DMS79 treated with DMSO at 0.1 percent for 48 hours (cell line): Measurements from ENCODE around the gene SERGEF.
"Not testable (repeated sequence)": the region's sequence is repeated elsewhere in the genome, so short reads cannot be mapped to it uniquely, and the experiment has no call there.

Experiments used
- DNase-seq: peaks from one replicate; lab custom pipeline; 2025; lab: John Stamatoyannopoulos, UW

Gene SERGEF

DNA sequence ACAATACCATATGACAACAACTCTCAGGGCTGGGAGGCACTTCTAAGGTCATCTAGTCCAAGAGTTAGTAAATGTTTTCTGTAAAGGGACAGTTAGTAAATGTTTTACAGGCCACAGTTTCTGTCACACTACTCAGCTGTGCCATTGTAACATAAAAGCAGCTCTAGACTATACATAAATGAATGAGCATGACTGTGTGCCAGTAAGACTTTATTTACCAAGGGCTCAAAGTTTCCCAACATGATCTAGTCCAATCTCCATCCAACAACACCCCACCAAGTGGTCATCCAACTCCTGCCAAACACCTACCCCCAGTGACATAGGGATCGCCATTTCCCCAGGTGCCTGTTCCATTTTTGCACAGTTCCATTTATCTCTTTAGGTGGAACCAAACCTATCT, 12.1 kb downstream of the SERGEF start:
- no peak for DNase-seq

DNA sequence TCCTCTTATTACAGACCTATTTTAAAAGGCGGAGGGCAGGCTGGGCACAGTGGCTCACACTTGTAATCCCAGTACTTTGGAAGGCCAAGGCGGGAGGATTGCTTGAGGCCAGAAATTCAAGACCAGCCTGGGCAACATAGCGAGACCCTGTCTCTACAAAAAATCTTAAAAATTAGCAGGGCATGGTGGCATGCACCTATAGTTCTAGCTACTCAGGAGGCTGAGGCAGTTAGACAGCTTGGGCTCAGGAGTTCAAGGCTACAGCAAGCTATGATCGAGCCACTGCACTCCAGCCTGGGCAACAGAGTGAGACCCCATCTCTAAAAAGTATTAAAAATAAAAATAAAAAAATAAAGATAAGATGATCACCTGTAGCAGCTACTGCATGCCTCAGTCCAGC, 12.7 kb downstream of the SERGEF start:
- not testable (repeated sequence) for DNase-seq

DNA sequence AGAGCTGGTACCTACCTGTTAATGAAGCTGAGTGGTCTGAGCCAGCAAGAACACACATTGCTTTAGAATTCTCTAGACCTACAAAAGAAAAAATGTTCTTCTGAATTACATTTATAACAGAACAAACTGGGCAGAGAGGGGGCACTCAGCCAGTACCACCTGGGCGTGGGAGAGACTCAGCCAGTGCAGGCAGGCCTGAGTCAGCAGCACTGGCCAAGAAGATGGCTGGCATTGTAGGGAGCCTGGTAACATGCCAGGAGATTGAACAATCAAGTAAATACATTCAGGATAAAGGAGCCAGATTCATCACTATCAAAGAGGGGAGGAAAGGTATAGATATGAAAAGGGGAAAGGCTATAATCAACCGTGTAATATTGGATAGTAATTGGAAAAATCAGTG, 19.9 kb downstream of the SERGEF start:
- no peak for DNase-seq

DNA sequence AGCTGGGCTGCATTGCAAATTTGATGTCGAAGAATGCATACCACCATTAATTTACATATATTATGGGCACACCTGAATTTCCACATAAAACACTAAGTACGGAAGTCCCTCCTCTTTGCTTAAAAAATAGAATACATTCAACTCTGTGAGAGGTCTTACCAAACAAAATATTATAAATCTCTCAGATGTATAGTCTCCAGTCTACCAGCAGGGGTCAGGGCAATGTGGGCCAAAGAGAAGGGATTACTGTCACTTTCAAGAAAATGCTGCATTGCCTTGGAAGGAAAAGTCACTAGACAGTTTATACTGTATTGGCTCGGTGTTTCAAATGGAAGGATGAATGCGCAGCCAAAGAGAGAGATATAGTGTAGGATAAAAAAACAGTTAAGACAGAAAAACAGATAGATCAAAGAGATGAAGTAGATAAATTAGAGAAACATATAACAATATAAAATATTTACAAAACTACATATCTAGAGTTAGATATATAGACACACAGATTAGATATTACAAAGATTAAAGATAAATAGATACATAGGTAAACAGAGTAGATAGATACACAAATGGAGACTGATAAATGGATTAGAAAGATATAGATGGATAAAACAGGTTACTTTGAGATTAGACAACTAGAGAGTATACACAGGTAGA, 20.9 kb downstream of the SERGEF start:
- DNase-seq, result peak; percentile 42

DNA sequence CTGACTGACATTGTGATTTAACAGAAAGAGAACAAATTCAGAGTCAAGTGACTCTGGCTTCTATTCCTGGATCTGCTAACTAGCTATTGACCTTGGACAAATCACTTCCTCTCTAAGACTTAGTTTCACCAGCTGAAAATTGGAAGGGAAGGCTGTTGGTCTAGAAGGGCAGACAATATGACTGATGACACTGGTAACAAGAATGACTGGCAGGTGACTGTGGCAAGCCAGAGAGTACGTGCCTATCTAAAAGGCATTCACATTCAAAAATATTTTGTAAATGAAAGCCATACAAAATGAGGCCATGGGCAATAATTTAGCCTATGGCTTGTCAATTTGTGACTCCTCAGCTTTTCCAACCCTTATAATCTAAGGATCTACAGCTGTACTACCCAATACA, 23.5 kb downstream of the SERGEF start:
- DNase-seq, result no peak

DNA sequence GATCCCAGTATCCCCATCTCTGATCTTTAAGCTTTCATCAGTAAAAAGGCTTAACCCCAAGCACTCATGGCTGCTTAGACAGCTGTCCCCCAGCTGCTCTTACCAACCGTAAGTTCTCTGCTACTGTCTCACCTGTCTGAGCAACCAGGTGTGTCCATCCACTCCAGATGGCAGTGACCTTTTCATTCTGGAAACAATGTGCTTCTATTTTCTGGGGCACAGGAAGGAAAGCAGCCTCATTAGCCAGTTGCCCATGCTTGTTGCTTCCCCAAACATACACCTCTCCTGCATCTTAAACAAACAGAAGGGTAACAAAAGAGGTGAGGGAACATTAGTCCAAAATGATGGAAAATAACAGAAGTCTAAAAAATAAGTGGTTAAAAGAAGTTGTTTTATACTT, 24.4 kb downstream of the SERGEF start:
- peak; percentile 78 for DNase-seq

DNA sequence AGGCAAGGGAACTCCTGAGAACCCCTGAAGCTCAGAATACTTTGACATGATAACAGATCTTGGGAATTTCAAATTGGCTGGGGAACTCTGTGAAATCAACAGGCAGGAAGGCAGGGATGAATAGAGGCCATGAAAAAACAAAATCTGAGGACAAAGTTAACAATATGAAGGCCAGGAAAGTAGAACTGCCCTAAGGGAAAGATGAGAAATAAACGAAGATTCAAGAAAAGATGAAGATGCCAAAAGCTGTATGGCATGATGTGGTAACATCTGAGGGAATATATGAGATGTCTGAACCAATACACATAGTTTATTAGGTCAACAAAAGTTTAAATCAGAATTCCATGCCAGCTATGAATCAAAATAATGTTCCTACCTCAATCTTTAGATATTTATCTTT, 25.0 kb downstream of the SERGEF start:
- DNase-seq, result no peak

DNA sequence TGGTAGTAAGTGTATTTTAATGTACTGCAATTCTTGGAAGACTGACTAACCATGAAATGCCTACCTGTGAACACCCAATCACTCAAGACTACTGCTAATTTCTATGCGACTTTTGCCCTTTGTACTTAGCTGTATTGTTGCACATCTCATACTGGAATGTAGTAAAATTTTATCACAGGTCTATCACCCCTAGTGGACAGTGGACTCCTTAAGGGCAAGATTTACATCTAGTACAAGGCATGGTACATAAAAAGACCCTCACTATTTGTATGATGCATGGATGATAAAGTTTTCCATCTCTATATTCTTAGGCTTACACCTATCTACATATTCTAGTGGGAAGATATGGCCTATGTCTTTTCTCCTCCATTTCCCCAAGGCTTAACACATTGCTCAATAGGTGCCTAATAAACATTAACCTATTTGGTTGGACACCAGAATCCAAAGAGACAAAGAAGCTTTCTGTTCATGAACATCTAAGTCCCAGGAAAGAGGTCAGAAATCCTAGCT, 26.1 kb downstream of the SERGEF start:
- DNase-seq, result no peak

DNA sequence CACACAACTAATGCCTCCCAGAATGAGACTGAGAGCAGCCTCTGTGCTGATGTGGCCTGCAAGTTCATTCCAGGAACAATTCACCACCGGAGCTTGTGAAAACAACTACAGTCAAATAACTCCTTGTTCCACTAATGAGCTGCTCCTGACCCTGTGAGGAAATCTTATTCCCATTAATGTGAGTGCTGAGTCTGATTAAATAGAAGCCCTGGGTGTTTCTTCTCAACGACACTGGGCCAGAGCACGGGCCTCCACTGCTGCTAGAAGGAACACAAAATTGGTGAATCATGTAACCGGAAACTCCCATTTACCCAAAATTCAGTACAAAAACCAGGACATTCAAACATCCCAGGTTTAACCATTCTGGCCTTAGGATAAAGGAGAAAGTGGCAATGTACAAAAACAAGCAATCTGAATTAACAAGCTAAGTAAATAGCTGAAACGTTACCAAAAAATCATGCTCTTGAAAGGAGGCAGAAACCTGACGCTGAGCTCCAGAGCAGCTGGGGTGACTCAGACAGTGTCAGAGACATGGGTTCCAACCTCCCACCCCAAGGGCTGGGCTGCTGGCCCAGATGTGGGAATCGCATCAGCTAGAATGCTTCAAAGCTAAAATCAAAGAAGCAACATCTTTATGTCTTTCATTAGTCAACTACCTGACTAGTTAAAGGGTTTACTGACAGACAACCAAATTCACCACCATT, 26.7 kb downstream of the SERGEF start:
- DNase-seq, result peak; percentile 35

DNA sequence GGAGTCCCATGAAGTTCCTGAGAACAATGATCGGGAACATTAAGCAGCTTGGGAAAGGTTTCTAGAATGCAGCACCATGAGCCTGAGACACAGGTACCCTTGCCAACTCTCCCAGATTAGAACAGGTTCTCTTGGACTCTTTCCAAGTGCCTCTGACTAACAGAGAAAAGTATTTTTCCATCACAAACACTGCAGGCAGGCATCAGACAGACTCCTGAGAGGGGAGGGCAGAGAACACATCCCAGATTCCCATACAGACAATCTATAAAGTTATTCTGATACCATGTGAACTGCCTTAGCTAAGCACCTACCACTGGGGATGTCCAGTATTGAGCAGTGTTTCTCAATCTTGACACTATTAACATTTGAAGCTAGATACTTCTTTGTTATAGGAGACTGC, 27.3 kb downstream of the SERGEF start:
- DNase-seq, result peak; percentile 65

DNA sequence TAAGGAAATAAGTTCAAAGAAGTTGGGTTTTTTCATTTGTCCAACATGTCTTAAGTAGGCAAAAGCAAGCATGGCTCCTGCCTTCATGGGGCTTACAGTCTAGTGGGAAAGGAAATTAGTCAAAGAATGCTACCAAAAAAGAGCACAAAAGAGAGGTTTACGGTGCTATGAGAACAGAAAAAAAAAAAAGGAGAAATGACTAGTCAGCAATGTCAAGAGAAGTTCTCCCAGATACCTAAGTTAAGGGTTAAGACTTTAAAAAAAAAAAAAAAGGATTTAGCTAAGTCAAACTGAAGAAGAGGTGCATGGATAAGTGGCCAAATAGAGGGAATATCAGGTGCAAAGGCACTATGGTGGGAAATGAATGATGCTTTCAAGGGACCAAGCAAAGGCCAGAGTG, 29.3 kb downstream of the SERGEF start:
- DNase-seq, result no peak

DNA sequence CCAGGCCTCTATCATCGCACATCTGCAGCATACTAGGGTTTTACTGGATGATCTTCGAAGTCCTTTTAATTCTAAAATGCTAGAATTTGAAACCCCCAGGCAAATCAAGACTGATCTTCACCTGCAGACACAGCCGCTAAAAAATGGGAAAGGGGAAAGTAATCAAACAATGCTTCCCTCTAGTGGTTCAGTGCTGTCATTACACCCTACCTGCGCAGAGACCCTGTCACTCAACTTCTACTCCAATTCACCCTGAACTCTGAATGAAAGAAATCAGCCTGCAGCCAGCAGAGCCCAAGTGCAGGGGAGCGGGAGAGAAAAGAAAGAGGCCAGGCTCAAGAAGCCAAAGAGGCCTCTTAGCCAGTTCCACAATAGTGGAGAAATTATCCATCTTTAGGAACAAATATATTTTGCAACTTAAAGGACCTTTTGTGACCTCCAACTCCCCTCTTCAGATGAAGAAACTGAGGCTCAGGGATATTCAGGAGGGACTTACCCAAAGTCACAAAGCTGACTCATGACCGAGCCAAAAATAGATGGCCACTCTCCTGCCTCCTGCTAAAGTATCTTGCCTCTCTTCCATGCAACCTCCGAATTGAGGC, 33.0 kb downstream of the SERGEF start:
- DNase-seq, result peak; percentile 65

DNA sequence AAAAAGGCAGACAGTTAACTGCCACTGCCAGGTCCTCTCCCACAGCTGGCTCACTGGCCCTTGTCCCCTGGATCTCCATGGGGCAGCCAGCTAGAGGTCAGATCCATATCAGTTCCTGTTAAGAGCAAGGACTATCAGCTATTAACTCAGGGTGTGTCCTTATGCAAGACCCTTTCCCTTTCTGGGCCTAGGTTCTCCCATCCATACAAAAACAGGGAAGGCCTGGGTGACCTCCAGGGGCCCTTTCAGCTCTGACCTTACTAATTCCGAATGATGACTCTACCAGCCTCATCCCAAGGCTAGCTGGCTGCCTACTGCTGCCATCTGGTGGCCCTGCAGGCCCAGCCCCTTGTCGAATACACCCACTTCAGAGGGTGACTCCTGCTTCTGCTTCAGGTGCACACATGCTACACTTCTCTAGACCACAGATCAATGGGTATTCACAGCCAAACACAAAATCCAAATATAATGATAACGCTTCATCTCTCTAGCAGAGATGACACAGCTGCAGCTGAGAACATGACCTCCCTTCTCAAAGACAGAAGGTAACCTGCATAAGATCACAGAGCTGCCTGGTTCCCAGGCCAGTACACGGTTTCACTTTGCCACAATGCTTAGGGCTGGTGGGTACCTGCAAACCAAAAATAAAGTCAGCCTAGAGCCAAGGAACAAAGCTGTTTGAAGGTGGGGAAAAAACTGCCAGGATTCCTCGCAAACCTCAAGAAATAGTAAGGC, 34.1 kb downstream of the SERGEF start:
- peak; percentile 39 for DNase-seq

DNA sequence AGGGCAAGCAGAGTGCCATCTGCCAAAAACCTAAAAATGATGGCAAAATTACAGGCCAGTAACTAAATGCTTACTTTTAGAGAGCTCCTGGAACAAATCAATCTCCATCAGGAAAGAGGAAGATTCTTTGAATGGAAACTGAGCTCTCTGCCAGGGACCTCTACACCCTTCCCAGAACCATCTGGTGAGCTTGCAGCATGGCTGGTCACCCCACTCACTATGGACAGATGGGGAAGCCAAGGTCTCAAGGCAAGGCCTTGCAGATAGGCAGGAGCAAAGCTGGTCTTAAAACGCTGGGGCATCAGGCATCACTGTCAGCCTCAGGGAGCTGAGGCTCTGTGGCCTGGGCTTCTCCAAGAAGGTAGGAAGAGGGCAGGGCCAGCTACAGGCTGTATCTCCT, 36.2 kb downstream of the SERGEF start:
- DNase-seq, result no peak

DNA sequence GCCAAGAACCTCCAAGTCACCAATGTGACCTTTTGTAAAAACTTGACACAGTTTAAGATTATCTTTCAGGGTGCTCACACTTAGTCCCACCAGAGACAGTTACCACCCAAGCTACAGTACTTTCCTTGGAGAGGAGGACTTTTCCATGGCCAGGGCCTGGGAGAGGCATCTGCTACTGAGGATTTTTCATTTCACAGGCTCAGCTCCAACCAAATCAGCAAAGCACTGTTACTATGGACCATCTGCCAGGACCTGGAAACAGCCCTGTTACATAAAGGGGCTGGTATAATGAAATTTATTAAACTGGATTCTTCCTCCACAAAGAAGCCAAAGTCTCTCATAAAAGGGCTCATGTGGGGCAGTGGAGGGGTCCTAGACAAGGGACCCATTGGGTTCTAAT, 38.6 kb downstream of the SERGEF start:
- DNase-seq, result no peak

DNA sequence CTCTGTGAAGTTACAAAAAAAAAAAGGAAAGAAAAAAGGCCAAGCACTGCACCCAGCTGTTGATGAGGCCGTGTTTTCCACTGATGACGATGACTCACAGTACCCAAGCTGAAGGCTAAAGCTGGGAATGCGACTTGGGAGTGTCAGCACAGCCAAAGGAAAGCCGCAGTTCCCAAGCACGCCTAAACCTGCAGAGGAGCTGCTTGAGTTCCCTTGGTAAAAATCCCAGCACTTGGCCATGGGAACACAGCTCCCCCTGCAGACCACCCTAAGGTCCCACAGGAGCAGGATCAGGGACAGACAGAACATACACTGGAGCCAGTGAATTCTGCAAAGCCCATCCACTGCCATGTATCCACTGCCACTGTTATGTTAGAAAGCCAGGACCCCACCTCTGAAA, 39.9 kb downstream of the SERGEF start:
- peak; percentile 15 for DNase-seq

DNA sequence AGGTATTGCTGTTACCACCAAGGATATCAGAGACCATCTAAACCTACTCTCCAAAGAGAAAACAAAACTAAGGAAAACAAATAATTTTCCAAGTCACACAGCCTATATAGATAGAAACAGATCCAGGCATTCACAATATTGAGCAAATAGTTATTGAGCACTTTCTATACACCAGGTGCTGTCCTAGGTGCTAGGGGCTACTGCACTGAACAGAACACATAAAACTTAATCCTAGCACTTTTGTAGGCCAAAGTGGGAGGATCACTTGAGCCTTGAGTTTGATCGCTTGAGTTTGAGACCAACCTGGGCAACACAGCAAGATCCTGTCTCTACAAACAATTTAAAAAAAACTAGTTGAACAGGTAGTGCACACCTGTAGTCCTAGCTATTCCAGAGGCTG, 44.6 kb downstream of the SERGEF start:
- no peak for DNase-seq

DNA sequence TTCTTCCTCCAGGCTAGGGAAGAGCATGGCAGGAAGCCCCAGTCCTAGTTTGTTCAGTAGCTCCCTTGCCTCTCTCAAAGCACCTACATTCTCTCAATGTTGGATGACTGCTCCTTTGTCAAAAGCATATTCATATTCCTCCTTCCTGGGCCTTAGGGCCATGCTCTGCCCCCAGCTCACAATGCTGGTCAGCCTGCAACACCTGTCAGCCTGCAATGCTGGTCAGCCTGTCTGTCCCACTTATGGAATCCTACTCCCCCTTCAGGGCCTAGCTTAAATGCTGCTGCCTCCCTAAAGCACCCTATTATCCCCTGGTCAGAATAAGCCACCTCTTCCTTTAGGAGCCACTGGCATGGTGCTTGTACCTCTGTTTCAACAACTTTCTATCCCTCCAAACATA, 45.2 kb downstream of the SERGEF start:
- no peak for DNase-seq

DNA sequence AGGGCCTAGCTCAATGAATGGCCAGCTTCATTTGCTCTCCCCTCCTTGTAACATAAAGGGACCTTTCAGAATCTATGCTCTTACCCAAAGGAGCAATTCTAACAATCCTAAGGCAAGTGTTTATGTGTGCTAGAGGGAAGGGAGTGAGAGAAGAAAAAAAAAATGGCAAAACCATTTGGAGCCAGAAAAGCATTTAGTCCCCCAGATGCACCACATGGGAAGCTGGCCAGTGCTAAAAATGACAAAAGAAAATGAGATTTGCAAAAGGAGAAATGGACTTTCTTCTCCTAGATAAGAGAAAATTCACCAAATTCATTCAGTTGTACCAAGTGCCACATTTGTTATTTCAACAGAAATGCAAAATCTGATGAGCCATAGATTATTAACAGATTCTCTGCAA, 52.8 kb downstream of the SERGEF start:
- no peak for DNase-seq

DNA sequence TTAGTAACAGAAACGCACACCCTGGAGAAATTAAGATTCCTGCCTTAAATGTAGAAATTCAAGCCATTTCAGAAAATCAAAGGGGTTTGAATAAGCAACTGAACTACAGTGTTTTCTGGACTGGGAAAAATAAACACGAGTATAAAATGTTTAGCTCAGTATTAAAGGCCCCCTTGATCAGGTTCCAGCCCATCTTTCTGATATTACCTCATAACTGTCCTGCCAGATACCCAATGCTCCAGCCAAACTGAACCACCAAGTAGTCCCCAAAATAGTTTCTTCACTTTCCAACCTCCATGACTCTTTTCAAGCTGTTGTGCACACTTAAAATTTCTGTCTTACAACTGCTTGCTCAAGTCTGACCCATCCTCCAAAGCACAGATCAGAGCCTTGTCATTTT, 54.4 kb downstream of the SERGEF start:
- no peak for DNase-seq

DNA sequence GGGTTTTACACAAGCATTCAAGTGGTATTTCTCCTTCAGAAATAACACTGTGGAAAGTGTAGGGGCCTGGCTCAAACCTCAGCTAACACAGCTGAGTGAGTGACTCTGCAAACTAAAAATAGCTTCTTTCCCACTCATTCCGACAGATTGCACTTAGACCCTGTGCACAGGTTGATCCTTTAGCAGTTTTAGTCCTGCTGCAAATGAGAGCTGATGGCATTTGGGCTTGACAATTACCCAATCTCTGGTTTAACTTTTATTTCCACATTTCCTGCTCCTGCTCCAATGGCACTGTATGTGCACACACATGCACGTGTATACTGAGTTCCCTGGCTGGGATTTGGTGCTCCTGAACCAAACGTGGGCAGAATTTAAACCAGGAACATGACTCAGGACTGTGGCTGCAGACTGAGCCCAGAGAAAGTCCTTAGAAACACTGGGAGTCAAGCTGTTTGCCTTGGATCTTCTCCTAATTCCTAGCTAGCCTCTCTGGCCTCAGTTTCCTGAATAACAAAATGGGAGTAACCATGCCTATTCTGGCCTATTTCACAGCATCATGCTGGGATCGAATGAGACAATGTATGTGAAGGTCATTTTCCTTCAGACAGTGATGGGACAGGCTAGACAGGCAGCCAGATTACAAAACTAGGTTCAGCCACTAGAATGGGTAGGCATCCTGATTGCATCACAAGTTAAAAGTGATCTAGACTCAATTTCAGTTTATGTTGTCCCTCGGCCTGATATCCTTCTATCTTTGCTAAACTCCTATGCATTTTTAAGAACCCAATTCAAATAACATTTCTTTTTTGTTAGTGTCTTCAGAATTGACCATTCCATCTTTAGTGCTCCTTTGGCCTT, 58.2 kb downstream of the SERGEF start:
- DNase-seq, result no peak

DNA sequence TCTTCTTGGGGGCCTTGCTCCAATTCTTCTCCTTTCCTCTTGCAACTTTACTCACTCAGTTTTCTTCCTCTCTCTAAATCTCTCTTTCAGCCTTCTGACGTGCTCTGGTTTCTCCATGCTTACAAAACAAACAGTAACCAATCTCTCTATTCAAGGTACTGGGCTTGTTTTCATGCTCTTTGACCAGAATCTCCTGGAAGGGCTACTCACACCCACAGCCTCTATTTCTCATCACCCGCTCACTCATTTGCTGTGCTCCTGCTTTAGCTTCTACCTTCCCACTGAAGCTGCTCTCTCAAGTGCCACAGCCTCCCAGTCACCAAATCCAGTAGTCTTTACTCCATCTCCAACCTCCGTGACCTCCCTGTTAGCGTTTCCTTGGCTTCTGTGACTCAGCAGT, 60.4 kb downstream of the SERGEF start:
- no peak for DNase-seq
